Measurements from ENCODE around the gene TIMM23.
"Not testable (repeated sequence)": the region's sequence is repeated elsewhere in the genome, so short reads cannot be mapped to it uniquely, and the experiment has no call there.

Gene TIMM23

DNA sequence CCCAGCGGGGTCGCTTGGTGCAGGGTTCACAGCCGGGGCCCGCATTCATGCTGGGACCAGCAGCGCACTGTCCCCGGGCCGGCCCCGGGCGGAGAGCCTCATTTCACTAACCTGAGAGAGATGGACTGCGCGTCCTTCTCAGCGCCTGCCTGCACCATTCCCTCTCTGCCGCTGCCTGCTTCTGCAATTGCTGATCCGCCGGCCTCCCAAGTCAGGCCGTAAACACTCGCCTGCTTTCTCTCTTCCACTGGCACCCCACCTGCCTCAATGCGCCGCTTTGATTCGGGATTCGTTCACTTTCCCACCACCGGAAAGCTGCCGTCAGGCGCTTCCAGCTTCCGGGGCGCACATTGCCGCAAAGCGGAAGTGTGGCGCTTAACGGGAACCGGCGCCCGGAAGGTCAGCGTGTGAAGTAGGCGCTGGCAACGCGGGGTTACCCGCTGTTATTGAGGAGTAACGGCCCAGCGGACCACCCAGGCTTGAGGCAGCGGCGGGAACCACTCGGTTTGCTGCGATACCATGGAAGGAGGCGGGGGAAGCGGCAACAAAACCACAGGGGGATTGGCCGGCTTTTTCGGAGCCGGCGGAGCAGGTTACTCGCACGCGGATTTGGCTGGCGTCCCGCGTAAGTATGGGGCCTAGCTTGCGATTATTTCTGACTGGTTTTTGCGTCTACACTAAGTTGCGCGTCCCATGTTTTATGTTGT, at the start of gene TIMM23:
Gene TIMM23, plus strand, starts transcription at position 384 of the 707 bp plus-strand sequence. Its CDS starts 136 bp downstream, at position 520.
- peak; percentile 63 for DNase-seq

DNA sequence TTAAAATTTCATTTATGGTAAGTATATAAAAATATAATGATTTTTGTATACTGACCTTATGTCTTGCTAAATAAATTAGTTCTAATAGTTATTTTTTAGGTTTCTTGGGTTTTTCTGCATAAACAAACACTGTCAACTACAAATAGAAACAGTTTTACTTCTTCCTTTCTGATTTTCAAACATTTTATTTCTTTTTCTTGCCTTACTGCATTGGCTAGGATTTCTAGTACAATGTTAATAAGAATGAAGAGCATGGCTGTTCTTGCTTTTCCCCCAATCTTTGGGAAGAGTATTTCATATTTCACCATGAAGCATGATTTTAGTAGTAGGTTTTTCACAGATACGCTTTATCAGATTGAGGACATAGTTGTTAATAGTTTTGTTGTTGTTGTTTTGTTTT, 45.5 kb upstream of the TIMM23 start:
- not testable (repeated sequence) for DNase-seq

- DNase-seq = not testable (repeated sequence)
Observed at GRCh38 chr10:45931305-45931704, 41.0 kb upstream of the TIMM23 start.

GRCh38 chr10:45934788-45935187, 37.5 kb upstream of the TIMM23 start:
- not testable (repeated sequence) for DNase-seq

DNA sequence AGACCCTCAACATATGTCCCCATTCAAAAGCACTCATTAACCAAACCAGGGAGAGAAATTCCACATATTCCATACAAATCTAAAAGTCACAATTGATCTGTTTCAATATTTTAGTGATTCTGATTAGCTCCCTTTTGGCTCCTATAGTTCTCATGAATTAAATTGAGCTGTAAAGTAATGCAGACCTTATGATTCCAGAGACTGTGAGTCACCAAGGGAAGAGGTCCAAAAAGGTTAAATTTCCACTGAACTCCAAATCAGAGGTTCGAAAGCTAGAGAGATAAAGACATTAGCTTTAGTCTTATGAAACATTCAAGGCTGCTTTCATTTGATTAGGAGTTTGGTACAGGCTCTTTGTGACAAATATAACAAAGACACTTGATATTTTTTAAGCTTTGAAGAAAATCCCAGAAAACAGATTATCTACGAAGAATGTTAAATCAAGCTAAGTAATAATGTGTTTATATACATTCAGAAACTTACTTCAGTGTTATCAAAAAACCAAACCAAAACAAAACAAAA, 33.1 kb upstream of the TIMM23 start:
- not testable (repeated sequence) for DNase-seq

- not testable (repeated sequence) for DNase-seq
Observed at GRCh38 chr10:45941196-45941595, 31.1 kb upstream of the TIMM23 start.

DNA sequence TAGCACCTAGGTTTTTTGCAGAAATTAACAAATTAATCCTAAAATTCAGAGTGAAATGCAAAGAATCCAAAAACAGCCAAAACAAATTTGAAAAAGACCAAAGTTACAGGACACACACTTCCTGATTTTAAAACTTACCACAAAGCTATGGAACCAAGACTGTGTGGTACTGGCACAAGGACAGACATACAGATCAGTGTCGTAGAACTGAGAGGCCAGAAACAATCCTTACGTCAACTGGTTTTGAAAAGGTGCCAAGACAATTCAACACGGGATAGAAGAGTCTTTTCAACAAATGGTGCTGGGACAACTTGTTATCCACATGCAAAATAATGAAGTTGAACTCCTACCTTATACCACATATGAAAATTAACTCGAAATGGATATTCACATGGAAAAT, 26.8 kb upstream of the TIMM23 start:
- DNase-seq = not testable (repeated sequence)

DNA sequence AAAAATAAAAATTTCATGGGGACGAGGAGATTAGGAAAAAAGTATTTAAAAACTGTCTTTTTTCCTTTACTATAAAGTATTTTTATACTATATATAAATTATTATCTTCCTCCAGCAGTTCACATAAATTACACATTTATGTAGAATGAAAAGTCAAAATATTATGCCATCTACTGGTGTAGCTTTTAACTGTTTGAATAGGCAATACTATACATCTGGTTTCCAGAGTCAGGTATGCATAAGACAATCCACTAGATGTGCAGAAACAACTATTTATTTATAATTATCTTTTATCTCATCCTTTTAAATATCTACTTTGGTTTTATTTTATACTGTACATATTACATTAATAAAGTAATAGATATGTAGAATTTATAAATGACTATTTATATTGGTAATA, 24.9 kb upstream of the TIMM23 start:
- not testable (repeated sequence) for DNase-seq

- not testable (repeated sequence) for DNase-seq
Observed at GRCh38 chr10:45948801-45949200, 23.5 kb upstream of the TIMM23 start.

DNA sequence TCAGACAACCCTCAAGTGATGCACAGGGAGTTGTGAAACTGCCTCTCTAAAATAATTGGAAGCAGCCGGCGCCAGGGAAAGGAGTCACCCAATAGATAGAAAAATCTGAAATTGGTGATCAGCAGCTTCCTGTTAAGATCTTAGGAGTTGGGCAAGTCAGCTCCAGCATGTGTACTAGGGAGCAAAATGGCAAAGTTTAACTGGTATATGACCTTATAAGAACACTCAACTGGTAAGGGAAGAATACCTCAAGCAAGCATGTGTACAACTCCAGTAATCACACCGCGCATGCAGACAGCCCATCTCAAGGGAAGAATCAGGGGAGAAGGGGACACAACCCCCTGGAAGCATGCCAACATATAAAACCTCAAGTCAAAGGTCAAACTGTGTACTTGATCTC, 17.9 kb upstream of the TIMM23 start:
- not testable (repeated sequence) for DNase-seq

GRCh38 chr10:45956634-45957033, 15.7 kb upstream of the TIMM23 start:
- DNase-seq = not testable (repeated sequence)

- not testable (repeated sequence) for DNase-seq
Observed at GRCh38 chr10:45957928-45958327, 14.4 kb upstream of the TIMM23 start.

DNA sequence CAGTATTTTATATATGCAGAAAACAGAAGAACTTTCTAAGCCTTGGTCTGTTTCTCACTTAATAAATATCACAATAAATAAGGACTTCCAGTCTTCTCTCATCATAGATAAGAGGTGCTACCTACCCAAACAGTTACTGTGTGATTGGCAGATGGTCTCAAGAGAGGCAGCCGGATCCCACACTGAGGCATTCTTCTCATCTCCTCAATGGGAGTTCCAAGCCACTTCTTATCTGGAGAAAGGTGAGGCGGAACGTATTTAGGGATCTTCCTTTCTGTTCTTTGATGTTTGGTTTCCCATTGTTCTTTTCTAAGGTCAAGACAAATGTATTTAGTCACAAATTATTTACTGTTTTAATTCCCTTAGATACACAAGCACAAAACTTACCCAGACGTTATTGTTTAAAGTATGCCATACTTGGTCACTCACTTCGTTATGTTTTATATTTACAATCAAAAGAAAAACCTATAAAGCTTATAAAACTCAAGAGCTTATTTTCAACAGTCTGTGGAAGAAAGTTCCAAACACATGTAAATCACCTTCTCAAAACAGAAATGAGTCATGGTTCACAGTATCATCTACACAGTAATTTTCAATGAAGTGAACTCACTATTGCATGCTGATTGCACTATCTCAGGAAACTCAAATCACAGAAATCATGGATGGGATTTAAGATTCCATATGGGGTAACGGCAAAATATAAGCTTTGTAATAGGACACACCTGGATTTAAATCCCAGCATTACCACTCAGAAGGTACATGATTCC, 9.4 kb upstream of the TIMM23 start:
- not testable (repeated sequence) for DNase-seq

GRCh38 chr10:45971019-45971418, 1.3 kb upstream of the TIMM23 start:
- not testable (repeated sequence) for DNase-seq

DNA sequence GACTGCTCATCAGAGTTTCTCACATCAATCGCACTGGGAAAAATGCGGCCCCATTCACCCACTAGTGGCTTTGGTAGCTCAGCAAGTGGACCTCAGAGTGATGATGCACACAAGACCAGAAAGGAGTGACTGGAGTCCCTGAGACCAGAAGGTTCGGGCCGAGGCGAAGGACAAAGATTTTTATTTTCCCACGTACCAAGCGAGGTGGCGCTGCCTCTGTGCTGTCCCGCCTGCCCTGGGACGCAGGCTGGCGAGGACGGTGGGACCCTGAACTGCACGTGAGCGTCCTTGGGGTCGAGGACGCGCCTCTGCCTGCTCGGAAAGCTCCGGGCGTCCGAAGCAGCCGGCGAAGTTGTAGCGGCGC, 565 bp upstream of the TIMM23 start:
- not testable (repeated sequence) for DNase-seq

- DNase-seq = not testable (repeated sequence)
Observed at GRCh38 chr10:45972813-45973169, 502 bp downstream of the TIMM23 start.

DNA sequence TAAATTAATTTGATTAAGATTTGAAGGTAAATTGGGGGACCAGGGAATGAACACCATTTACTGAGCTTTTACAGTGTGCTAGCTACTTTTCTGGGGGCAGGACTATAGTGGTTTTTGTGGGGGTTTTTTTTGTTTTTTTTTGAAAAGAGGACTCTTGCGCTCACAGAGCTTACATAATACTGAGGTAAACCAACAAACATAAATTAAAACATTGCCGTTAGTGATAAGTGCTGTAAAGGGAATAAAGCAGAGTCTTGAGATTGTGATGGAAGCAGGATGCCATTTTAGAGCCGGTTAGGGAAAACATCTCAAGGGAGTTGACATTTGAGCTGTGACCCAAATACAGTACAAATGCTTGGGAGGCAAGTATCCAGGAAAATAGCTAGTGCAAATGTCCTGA, 1.8 kb downstream of the TIMM23 start:
- DNase-seq = not testable (repeated sequence)

DNA sequence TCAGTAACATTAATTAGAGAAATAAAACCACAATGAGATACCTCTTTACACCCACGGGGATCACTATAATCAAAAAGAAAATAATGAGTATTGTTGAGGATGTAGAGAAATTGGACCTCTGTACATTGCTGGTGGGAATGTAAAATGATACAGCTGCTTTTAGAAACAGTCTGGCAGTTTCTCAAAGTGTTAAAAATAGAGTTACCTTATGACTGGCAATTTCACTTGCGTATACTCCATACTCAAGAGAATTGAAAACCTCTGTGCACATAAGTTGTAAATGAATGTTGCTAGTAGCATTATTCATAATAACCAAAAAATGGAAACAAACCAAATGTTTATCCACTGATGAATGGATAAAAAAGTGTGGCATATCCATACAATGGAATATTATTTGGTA, 6.3 kb downstream of the TIMM23 start:
- DNase-seq = not testable (repeated sequence)

DNA sequence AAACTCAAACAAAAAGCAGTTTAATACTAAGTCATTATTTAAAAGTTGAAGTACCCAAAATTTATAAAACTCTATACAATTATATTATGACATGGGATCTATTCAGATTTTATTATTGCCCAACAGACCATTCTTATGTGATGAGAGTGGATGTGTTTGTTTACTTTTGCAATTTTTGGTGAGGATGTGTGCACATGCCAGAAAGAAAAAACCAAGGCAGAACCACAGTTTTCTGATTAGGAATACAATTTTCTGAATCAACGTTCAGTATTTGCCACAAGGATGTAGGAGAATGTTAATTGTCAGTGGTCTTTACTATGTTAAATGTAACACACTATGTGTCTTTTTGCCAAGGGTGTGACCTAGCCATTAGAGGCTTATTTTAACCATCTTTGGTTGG, 9.1 kb downstream of the TIMM23 start:
- not testable (repeated sequence) for DNase-seq

GRCh38 chr10:45983538-45984186, 11.4 kb downstream of the TIMM23 start:
- peak; percentile 32 for DNase-seq

DNA sequence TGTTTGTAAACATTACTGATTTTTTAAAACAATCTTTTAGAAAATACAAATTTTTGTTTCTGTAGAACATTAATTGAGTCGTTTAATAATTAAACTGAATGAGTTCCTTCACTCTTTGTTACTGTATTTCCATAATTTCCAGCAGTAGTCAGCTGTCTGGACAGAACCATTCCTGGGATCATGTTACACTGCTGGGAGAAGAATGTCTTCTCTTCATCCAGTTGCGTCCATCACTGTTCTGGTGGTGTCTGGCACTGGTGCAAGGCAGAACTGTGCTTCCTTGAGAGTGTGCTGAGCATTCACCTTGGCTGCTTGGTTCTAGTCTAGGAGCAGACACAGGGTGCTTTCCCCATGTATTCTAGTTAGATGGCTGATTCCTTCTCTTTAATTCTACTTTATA, 12.2 kb downstream of the TIMM23 start:
- DNase-seq = not testable (repeated sequence)

DNA sequence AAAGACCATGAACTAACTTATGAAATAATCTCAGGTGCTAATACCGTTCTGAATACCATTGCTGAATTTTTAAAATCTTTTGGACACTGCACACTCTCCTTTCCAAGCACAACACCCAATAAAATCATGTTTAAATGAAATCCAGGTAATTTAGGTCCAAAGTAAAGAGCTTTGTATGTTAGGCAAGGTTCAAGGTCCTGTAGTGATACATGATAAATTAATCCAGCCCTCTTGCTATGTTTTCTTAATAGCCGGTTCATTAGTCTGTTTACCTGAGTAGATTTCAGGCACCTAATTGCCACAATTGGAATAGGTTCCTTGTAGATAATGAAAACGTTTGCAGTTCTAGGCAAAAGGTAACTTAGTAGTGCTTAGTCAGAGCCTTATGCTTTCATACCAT, 13.3 kb downstream of the TIMM23 start:
- not testable (repeated sequence) for DNase-seq

GRCh38 chr10:45997557-45997956, 25.3 kb downstream of the TIMM23 start:
- no peak for DNase-seq

All from GDM1 (cell line).